ENCODE measurements around the gene TRERF1.
A peak's percentile ranks its signal among the peaks of the same experiment; 100 is the strongest.
"Not testable (repeated sequence)": the region's sequence is repeated elsewhere in the genome, so short reads cannot be mapped to it uniquely, and the experiment has no call there.

Gene TRERF1

DNA sequence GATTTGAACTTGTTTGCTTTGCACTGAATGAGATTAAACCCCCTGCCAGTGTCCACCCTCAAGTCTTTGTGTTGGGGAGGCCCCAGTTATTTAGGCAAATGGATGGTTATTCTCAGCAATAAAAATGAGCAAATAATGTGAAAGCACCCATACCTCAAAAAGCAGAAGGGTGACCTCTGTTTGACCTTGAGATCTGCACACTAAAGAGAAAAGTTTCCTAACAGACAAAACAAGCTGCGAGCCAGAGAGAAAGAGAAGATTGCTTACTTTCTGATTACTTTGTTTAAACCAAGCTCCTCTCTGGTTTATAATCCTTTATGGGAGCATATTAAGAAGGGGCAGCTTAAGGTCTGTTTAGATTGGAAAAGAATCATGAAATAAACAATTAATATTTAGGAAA lies 30.4 kb upstream of the TRERF1 start:
- TF ChIP-seq, protein P1, sequence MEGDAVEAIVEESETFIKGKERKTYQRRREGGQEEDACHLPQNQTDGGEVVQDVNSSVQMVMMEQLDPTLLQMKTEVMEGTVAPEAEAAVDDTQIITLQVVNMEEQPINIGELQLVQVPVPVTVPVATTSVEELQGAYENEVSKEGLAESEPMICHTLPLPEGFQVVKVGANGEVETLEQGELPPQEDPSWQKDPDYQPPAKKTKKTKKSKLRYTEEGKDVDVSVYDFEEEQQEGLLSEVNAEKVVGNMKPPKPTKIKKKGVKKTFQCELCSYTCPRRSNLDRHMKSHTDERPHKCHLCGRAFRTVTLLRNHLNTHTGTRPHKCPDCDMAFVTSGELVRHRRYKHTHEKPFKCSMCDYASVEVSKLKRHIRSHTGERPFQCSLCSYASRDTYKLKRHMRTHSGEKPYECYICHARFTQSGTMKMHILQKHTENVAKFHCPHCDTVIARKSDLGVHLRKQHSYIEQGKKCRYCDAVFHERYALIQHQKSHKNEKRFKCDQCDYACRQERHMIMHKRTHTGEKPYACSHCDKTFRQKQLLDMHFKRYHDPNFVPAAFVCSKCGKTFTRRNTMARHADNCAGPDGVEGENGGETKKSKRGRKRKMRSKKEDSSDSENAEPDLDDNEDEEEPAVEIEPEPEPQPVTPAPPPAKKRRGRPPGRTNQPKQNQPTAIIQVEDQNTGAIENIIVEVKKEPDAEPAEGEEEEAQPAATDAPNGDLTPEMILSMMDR (conservative IDR thresholded peaks at IDR 0.05; ENCODE audit: low read depth, low read length), result no peak
- no peak overlapping the region for H3K4me3 ChIP-seq (ENCODE audit: low read depth, low read length)
- peak; percentile 27 for DNase-seq (ENCODE audit: low read depth)

DNA sequence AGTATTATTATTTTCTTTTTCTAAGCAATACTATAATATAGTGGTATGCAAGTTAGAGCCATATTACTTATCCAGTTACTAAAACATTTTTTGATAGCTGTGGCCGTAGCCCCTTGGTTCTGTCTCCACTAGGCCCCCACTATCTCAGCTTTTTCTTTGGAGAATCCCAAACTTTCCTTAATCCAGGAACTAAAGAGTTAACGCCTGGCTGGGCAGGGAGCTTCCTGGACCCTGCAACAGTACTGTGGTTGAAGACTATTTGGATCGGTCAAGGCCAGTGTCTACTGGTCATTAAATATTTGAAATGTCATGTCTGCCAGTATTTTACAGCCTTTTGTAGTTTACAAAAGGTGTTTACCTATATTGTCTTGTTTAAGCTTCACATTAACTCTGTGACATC lies 20.0 kb upstream of the TRERF1 start:
- no peak overlapping the region for H3K4me3 ChIP-seq (ENCODE audit: low read depth, low read length)
- TF ChIP-seq, protein P1 (conservative IDR thresholded peaks at IDR 0.05; ENCODE audit: low read depth, low read length), result no peak
- DNase-seq (ENCODE audit: low read depth), result no peak

DNA sequence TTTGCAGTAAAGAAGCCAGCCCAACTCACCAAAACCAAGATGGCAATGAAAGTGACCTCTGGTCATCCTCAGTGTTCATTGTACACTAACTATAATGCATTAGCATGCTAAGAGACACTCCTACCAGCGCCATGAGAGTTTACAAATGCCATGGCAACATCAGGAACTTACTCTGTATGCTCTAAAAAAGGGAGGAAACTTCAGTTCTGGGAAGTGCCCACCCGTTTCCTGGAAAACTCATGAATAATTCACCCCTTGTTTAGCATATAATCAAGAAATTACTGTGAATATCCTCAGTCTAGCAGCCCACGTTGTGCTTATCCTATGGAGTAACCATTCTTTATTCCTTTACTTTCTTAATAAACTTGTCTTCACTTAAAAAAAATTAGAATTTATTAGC lies 19.4 kb upstream of the TRERF1 start:
- TF ChIP-seq, protein P1 (conservative IDR thresholded peaks at IDR 0.05; ENCODE audit: low read depth, low read length), result no peak
- DNase-seq (ENCODE audit: low read depth), result no peak
- H3K4me3 ChIP-seq (ENCODE audit: low read depth, low read length), result no peak overlapping the region

DNA sequence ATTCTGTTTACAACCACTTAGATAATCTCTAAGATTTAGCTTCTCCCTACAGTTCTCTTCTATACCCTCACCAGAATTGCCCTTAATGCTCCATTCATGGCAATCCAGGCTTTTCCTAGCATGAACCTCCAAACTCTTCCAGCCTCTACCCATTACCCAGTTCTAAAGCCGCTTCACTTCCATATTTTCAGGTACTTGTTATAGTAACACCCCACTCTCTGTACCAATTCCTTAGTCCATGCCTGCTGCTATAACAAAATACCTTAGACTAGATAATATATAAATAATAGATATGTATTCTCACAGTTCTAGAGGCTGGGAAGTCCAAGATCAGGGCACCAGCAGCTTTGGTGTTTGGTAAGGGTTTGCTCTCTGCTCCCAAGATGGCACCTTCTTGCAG lies 16.5 kb upstream of the TRERF1 start:
- no peak for DNase-seq (ENCODE audit: low read depth)
- TF ChIP-seq, protein P1 (conservative IDR thresholded peaks at IDR 0.05; ENCODE audit: low read depth, low read length), result no peak

DNA sequence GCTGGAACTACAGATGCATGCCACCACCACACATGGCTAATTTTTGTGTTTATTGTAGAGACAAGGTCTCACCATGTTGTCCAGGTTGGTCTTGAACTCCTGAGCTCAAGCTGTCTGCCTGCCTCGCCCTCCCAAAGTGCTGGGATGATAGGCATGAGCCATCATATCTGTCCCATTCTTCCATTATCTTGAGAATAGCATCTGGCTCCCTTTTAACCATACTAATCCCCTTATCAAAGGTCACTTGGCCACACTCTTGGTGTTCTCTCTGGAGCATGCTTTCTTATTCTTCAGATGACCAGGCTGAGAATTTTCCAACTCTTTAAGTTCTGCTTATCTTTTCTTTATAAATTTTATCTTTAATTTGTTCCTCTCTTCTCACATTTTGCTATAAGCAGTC lies 15.9 kb upstream of the TRERF1 start:
- no peak overlapping the region for H3K4me3 ChIP-seq (ENCODE audit: low read depth, low read length)
- TF ChIP-seq, protein P1 (conservative IDR thresholded peaks at IDR 0.05; ENCODE audit: low read depth, low read length), result no peak

More for the DNA sequence above, 16.5 kb upstream of the TRERF1 start:
- H3K4me3 ChIP-seq (ENCODE audit: low read depth, low read length), result no peak overlapping the region

DNA sequence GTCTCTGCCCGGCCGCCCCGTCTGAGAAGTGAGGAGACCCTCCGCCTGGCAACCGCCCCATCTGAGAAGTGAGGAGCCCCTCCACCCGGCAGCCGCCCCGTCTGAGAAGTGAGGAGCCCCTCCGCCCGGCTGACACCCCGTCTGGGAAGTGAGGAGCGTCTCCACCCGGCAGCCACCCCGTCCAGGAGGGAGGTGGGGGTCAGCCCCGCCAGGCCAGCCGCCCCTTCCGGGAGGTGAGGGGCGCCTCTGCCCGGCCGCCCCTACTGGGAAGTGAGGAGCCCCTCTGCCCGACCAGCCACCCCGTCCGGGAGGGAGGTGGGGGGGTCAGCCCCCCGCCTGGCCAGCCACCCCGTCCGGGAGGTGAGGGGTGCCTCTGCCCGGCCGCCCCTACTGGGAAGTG lies 14.7 kb upstream of the TRERF1 start:
- H3K4me3 ChIP-seq (ENCODE audit: low read depth, low read length); DNase-seq (ENCODE audit: low read depth): not testable (repeated sequence)

More for the DNA sequence above, 15.9 kb upstream of the TRERF1 start:
- no peak for DNase-seq (ENCODE audit: low read depth)

DNA sequence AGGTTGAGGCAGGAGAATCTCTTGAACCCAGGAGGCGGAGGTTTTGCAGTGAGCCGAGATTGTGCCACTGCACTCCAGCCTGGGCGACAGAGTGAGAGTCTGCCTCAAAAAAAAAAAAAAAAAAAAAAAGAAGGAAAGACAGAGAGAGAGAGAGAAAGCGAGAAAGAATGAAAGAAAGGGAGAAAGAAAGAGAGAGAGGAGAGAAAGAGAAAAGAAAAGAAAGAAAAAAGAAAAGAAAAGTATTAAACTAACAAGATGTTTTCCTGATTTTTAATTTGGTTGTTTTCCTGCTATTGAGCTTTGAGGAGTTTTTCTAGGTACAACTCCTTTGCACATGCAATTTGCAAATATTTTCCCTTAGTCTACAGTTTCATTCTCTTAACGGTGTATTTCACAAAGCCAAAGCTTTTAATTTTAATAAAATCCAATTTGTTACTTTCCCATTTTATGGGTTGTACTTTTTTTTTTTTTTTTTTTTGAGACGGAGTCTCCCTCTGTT lies 10.8 kb upstream of the TRERF1 start:
- no peak overlapping the region for H3K4me3 ChIP-seq (ENCODE audit: low read depth, low read length)
- TF ChIP-seq, protein P1 (conservative IDR thresholded peaks at IDR 0.05; ENCODE audit: low read depth, low read length), result no peak
- DNase-seq (ENCODE audit: low read depth), result no peak

All from choroid plexus epithelial cell (primary cell).